ENCODE results near the gene NGEF.

DNA sequence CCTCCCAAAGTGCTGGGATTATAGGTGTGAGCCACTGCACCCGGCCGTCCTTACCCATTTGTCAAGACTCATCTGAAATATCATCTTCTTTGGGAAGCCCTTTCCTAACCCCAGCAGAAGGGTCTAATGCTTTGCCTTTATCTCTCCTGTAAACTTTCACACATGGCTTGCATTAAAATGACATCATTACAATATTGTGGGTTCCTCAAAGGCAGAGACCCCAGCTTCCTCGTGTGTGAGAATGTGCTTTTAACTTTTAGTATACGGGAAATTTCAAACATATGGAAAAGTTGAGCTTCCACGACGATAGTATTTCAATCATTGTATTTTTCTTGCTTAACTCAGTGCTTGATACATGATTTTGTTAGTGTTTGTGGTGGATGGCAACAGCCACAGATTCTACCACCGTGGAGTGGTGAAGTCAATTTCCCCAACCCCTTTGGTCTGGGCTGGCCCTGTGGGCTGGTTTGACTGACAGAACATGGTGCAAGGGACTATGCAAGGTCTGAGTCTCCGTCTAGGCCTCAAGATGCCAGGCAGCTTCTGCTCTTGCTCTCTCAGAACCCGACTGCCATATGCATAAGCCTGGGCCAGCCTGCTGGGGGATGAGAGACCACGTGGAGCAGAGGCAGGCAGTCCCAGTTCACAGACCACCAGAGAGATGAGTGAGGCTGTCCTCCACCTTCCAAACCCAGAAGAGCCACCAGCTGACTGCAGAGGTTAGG lies 39.9 kb downstream of the NGEF start:
- TF ChIP-seq, protein P1, sequence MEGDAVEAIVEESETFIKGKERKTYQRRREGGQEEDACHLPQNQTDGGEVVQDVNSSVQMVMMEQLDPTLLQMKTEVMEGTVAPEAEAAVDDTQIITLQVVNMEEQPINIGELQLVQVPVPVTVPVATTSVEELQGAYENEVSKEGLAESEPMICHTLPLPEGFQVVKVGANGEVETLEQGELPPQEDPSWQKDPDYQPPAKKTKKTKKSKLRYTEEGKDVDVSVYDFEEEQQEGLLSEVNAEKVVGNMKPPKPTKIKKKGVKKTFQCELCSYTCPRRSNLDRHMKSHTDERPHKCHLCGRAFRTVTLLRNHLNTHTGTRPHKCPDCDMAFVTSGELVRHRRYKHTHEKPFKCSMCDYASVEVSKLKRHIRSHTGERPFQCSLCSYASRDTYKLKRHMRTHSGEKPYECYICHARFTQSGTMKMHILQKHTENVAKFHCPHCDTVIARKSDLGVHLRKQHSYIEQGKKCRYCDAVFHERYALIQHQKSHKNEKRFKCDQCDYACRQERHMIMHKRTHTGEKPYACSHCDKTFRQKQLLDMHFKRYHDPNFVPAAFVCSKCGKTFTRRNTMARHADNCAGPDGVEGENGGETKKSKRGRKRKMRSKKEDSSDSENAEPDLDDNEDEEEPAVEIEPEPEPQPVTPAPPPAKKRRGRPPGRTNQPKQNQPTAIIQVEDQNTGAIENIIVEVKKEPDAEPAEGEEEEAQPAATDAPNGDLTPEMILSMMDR (conservative IDR thresholded peaks at IDR 0.05): no peak
- TF ChIP-seq ZFX (IDR thresholded peaks at IDR 0.05): no peak
